Measurements from ENCODE around the gene GZMA.
"Not testable (repeated sequence)": the region's sequence is repeated elsewhere in the genome, so short reads cannot be mapped to it uniquely, and the experiment has no call there.

Gene GZMA

DNA sequence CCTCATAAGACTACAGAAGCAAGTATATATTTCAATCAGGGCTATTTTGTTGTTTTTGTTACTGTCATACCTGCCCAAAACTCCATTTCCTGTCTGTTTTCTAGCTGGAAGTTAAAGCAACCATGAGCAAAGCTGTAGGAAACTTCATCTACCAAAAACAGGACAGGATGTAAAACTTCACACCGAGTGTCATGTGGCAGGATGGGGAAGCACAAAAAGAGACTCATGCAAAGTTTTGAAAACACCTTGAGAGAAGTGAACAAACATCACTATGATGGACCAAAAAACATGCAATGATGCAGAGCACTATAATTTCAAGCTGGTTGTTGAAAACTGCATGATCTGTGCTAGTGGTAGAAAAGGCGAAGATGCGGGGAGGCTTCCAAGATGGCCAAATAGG, 6.3 kb upstream of the GZMA start:
- DNase-seq (ENCODE audit: low read depth) = no peak
- H3K4me3 ChIP-seq (ENCODE audit: control insufficient read depth, low read depth, low read length) = no peak overlapping the region
- TF ChIP-seq, protein P1, sequence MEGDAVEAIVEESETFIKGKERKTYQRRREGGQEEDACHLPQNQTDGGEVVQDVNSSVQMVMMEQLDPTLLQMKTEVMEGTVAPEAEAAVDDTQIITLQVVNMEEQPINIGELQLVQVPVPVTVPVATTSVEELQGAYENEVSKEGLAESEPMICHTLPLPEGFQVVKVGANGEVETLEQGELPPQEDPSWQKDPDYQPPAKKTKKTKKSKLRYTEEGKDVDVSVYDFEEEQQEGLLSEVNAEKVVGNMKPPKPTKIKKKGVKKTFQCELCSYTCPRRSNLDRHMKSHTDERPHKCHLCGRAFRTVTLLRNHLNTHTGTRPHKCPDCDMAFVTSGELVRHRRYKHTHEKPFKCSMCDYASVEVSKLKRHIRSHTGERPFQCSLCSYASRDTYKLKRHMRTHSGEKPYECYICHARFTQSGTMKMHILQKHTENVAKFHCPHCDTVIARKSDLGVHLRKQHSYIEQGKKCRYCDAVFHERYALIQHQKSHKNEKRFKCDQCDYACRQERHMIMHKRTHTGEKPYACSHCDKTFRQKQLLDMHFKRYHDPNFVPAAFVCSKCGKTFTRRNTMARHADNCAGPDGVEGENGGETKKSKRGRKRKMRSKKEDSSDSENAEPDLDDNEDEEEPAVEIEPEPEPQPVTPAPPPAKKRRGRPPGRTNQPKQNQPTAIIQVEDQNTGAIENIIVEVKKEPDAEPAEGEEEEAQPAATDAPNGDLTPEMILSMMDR (IDR thresholded peaks at IDR 0.05; ENCODE audit: control insufficient read depth, insufficient read depth, low read depth, low read length, missing control alignments) = no peak

GRCh38 chr5:55096861-55097260, 5.6 kb upstream of the GZMA start:
- TF ChIP-seq, protein P1 (IDR thresholded peaks at IDR 0.05; ENCODE audit: control insufficient read depth, insufficient read depth, low read depth, low read length, missing control alignments) = no peak
- DNase-seq (ENCODE audit: low read depth) = no peak
- no peak overlapping the region for H3K4me3 ChIP-seq (ENCODE audit: control insufficient read depth, low read depth, low read length)

DNA sequence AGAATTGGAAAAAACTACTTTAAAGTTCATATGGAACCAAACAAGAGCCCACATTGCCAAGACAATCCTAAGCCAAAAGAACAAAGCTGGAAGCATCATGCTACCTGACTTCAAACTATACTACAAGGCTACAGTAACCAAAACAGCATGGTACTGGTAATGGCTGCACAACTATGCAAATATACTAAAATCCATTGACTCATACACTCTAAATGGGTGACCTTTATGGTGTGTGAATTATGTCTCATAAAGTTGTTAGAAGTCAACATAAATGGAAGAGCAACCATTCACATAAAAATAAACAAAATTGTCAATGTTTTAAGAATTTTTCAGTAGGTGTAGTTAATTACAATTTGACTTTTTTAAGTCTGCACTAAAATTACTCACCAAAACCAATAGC, 1.3 kb upstream of the GZMA start:
- not testable (repeated sequence) for H3K4me3 ChIP-seq (ENCODE audit: control insufficient read depth, low read depth, low read length); DNase-seq (ENCODE audit: low read depth)

GRCh38 chr5:55101556-55102276, 730 bp upstream of the GZMA start:
- no peak overlapping the region for H3K4me3 ChIP-seq (ENCODE audit: control insufficient read depth, low read depth, low read length)
- no peak for DNase-seq (ENCODE audit: low read depth)
- TF ChIP-seq, protein P1 (IDR thresholded peaks at IDR 0.05; ENCODE audit: control insufficient read depth, insufficient read depth, low read depth, low read length, missing control alignments) = no peak

- TF ChIP-seq, protein P1 (IDR thresholded peaks at IDR 0.05; ENCODE audit: control insufficient read depth, insufficient read depth, low read depth, low read length, missing control alignments) = no peak
- no peak overlapping the region for H3K4me3 ChIP-seq (ENCODE audit: control insufficient read depth, low read depth, low read length)
- DNase-seq (ENCODE audit: low read depth) = no peak
Observed at GRCh38 chr5:55104036-55104772, 1.8 kb downstream of the GZMA start.

GRCh38 chr5:55104946-55105701, 2.7 kb downstream of the GZMA start:
- H3K4me3 ChIP-seq (ENCODE audit: control insufficient read depth, low read depth, low read length) = no peak overlapping the region
- TF ChIP-seq, protein P1 (IDR thresholded peaks at IDR 0.05; ENCODE audit: control insufficient read depth, insufficient read depth, low read depth, low read length, missing control alignments) = no peak
- no peak for DNase-seq (ENCODE audit: low read depth)

DNA sequence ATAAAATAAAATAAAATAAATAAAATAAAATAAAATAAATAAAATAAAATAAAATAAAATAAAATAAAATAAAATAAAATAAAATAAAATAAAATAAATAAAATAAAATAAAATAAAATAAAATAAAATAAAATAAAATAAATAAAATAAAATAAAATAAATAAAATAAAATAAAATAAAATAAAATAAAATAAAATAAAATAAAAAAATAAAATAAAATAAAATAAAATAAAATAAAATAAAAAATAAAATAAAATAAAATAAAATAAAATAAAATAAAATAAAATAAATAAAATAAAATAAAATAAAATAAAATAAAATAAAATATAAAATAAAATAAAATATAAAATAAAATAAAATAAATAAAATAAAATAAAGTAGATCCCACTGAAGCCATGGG, 3.5 kb downstream of the GZMA start:
- not testable (repeated sequence) for H3K4me3 ChIP-seq (ENCODE audit: control insufficient read depth, low read depth, low read length); DNase-seq (ENCODE audit: low read depth)

Data from AG09309 (cell line).